Endothelial cell of umbilical vein (primary cell): ENCODE data around the gene UBAC1. TPM values are rescaled to one million over a fixed set of nuclear protein-coding genes. Genes with fewer than 3 reads are reported as not detected.

ENCODE experiments used
- BruUV-seq: library from RNA; stranded (reverse); fragments of 400-500 nt; replicated peaks from 2 replicates; lab custom pipeline; 2021; lab: Mats Ljungman, UMichigan
- CTCF ChIA-PET: fragments of 300-600, 350-600 bp; sonication (Branson Sonifier 250); formaldehyde crosslinking; loops from one replicate; lab custom pipeline; 2021; ENCODE audit warnings: antibody characterized with exemption, inconsistent platforms; lab: Charles Lee
- POLR2A ChIA-PET: fragments of 300-600, 350-600 bp; sonication (Branson Sonifier 250); formaldehyde crosslinking; loops from one replicate; lab custom pipeline; 2021; ENCODE audit warnings: antibody characterized with exemption, inconsistent platforms; lab: Charles Lee
- DNase-seq: peaks from one replicate; pipeline ENCODE4 v3.0.0-alpha.2; 2011; ENCODE audit warnings: low read depth, low spot score
- FAIRE-seq: peaks from 2 replicates; lab custom pipeline; 2011; peaks lifted over from hg19 to GRCh38; lab: Jason Lieb, UNC
- H2AFZ ChIP-seq: 2 replicates; pipeline ENCODE4 v1.6.0; 2012; ENCODE audit warnings: low read depth, low read length, control low read depth, inconsistent platforms
- H3K27ac ChIP-seq: 2 replicates; pipeline ENCODE4 v1.5.1; 2011; ENCODE audit warnings: low read depth, mild to moderate bottlenecking, control low read depth, low read length, moderate library complexity; ENCODE audit not compliant: insufficient read depth
- H3K27me3 ChIP-seq, 2 experiments: 2 replicates each; pipeline versions ENCODE4 v1.6.0 to v1.6.1; 2011; ENCODE audit warnings: low read length in 2 of 2, mixed read lengths in 1 of 2; ENCODE audit not compliant: control insufficient read depth in 2 of 2, insufficient read depth in 2 of 2
- H3K36me3 ChIP-seq, 2 experiments: 2 replicates in 1 of 2; 3 replicates in 1 of 2; pipeline ENCODE4 v1.5.1; 2011; ENCODE audit warnings: low read length in 2 of 2, mild to moderate bottlenecking in 1 of 2, moderate library complexity in 1 of 2; ENCODE audit not compliant: control insufficient read depth in 2 of 2, insufficient read depth in 2 of 2; ENCODE audit errors: extremely low read depth in 1 of 2
- H3K4me1 ChIP-seq: 3 replicates; pipeline ENCODE4 v1.5.1; 2011; ENCODE audit warnings: mild to moderate bottlenecking, low read length; ENCODE audit not compliant: control insufficient read depth, insufficient read depth; ENCODE audit errors: extremely low read depth
- H3K4me2 ChIP-seq: 2 replicates; pipeline ENCODE4 v1.6.1; 2011; ENCODE audit warnings: low read length, control low read depth, mixed read lengths; ENCODE audit not compliant: insufficient read depth
- H3K4me3 ChIP-seq, 3 experiments: fragments of 200-600 bp in 1 of 3; sonication (generic), shearing (Covaris generic) in 1 of 3; replicated peaks in 1 of 3; 2 replicates each; pipeline ENCODE4 v1.5.1; 2011 to 2016; ENCODE audit warnings: control low read depth in 3 of 3, low read length in 3 of 3, mild to moderate bottlenecking in 2 of 3, inconsistent platforms in 1 of 3, low read depth in 1 of 3, moderate library complexity in 1 of 3; ENCODE audit not compliant: insufficient read depth in 1 of 3
- H3K79me2 ChIP-seq: 2 replicates; pipeline ENCODE4 v1.6.0; 2012; ENCODE audit warnings: low read length, inconsistent platforms; ENCODE audit not compliant: control insufficient read depth, insufficient read depth
- H3K9ac ChIP-seq: replicated peaks from 2 replicates; pipeline ENCODE3; 2011; ENCODE audit warnings: low read length, control low read depth; ENCODE audit not compliant: insufficient read depth; ENCODE audit errors: extremely low read depth
- H3K9me1 ChIP-seq: replicated peaks from 3 replicates; pipeline ENCODE4 v1.6.0; 2011; ENCODE audit warnings: mild to moderate bottlenecking, low read length; ENCODE audit not compliant: control insufficient read depth, insufficient read depth; ENCODE audit errors: extremely low read depth
- H3K9me3 ChIP-seq: replicated peaks from 2 replicates; pipeline ENCODE4 v1.5.1; 2012; ENCODE audit warnings: low read length, inconsistent platforms; ENCODE audit not compliant: control insufficient read depth, insufficient read depth
- H4K20me1 ChIP-seq: replicated peaks from 2 replicates; pipeline ENCODE3; 2011; ENCODE audit warnings: mild to moderate bottlenecking, low read length; ENCODE audit not compliant: control insufficient read depth, insufficient read depth; ENCODE audit errors: extremely low read depth
- EZH2 ChIP-seq: IDR thresholded peaks from 2 replicates; pipeline ENCODE4 v1.6.1; 2012; ENCODE audit warnings: borderline replicate concordance, low read depth, mild to moderate bottlenecking, moderate library complexity, low read length, inconsistent platforms; ENCODE audit not compliant: severe bottlenecking
- FOS ChIP-seq: IDR thresholded peaks from 2 replicates; pipeline ENCODE4 v1.6.1; 2011; ENCODE audit warnings: mild to moderate bottlenecking, low read length, moderate library complexity, borderline replicate concordance; ENCODE audit not compliant: insufficient read depth
- GATA2 ChIP-seq: IDR thresholded peaks from 2 replicates; pipeline ENCODE4 v1.7.0; 2011; ENCODE audit warnings: low read depth, mild to moderate bottlenecking, moderate library complexity, mixed read lengths, low read length; ENCODE audit not compliant: insufficient read length, insufficient read depth
- JUN ChIP-seq: IDR thresholded peaks from 2 replicates; pipeline ENCODE4 v1.6.1; 2011; ENCODE audit warnings: borderline replicate concordance, low read depth; ENCODE audit not compliant: insufficient read length, insufficient read depth
- MYC ChIP-seq: IDR thresholded peaks from one replicate; pipeline ENCODE4 v1.6.1; 2011; ENCODE audit warnings: mild to moderate bottlenecking, low read depth, low read length
- POLR2A ChIP-seq: IDR thresholded peaks from 2 replicates; pipeline ENCODE4 v1.6.1; 2012; ENCODE audit warnings: low read depth, mild to moderate bottlenecking, control low read depth, low read length
- POLR2AphosphoS5 ChIP-seq: IDR thresholded peaks from 2 replicates; pipeline ENCODE4 v1.6.1; 2012; ENCODE audit warnings: low read depth, mild to moderate bottlenecking, control low read depth, low read length, moderate library complexity; ENCODE audit not compliant: insufficient read depth
- dilution Hi-C: fragments of 300-500 bp; cut with MboI; formaldehyde crosslinking; loops from one replicate; pipeline ENCODE4 v1.15.0; 2019; ENCODE audit warnings: low sequenced_read_pairs; ENCODE audit not compliant: extremely low pct_ligation_motif_present
- intact Hi-C: fragments of 100-400 bp; cut with micrococcal nuclease; formaldehyde crosslinking; loops from one replicate; pipeline ENCODE4 v1.10.0; 2022
- polyA plus RNA-seq, 4 experiments: library from polyadenylated mRNA; depleted of rRNA in 3 of 4; stranded (reverse) in 3 of 4; unstranded in 1 of 4; fragments of >200 nt; gene quantifications; 2 replicates each; pipeline versions ENCODE4 v1.2.1 to v1.2.3, GENCODE V29; 2011 to 2012; ENCODE audit warnings: missing spikeins in 1 of 4
- total RNA-seq: library from RNA; stranded (reverse); gene quantifications from 2 replicates; pipeline ENCODE4 v1.2.3, GENCODE V29; 2021
- TF ChIP-seq, protein P1 (sequence below), 2 donors: IDR thresholded peaks; 1 replicate in 1 of 2; 2 replicates in 1 of 2; pipeline ENCODE4 v1.5.1; 2011; ENCODE audit warnings: low read length in 2 of 2, mild to moderate bottlenecking in 2 of 2, moderate library complexity in 2 of 2, control low read depth in 1 of 2, inconsistent platforms in 1 of 2, low read depth in 1 of 2; ENCODE audit not compliant: insufficient read depth in 1 of 2; ENCODE audit errors: extremely low read depth in 1 of 2
- TF ChIP-seq, protein P2 (sequence below): IDR thresholded peaks from 2 replicates; pipeline ENCODE4 v1.6.1; 2011; ENCODE audit not compliant: insufficient read depth, insufficient read length

UBAC1 gene
- total and polyA plus RNA-seq, 2 donors (not counting 3 experiments of a cell fraction or from before 2014, with no cell fraction given), result 39.5 to 56.7 TPM

DNA sequence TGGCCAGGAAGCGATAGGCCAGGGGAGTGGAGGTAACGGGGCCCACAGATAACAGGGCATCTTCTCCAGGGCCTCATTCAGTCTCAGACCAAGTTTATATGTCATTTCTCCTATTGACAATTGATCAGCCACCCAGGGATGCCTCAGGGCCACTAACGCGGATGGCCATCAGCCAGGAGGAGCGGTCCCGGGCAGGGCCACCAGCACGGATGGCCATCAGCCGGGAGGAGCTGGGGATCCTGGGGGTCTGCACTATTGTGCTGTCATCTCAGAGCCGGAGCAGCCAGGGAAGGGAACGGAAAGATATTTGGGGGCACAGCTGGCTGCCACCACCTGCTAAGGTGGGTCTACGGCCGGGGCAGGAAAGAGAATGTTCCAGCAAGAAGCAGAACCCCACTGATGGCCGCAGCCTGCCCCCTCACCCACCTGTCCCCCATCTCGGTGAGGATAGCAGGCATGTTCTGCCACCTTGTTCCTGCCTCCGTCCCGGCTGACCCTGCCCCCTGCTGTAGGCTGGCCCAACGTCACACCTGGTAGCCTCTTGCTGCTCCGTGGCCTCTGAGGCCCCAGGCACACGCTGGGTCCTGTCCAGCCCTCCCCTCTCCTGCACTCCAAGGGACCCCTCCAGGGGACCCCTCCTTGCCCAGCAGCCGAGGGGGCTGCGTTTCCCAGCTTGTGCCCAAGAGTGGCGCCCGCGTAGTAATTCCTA lies 21.5 kb upstream of the UBAC1 start:
- Histone ChIP-seq H3K4me3 (no peak overlapping the region), H3K9me3 (no peaks in the 10 kb centered on the region), H3K27me3 (no peaks in the 10 kb centered on the region), H3K9me1 (no peaks in the 10 kb centered on the region), H3K9ac (no peak overlapping the region), H3K4me1 (peaks cover 4% of the 10 kb centered on the region), H4K20me1 (no peaks in the 10 kb centered on the region), H3K36me3 (no peaks in the 10 kb centered on the region), H3K27ac (no peak overlapping the region), H3K4me2 (no peak overlapping the region), H3K79me2 (no peaks in the 10 kb centered on the region), H2AFZ (no peak overlapping the region)
- no TSS peak for BruUV-seq
- dilution Hi-C loops (no loop called here), intact Hi-C loops (no loop called here)
- TF ChIP-seq, protein P1, sequence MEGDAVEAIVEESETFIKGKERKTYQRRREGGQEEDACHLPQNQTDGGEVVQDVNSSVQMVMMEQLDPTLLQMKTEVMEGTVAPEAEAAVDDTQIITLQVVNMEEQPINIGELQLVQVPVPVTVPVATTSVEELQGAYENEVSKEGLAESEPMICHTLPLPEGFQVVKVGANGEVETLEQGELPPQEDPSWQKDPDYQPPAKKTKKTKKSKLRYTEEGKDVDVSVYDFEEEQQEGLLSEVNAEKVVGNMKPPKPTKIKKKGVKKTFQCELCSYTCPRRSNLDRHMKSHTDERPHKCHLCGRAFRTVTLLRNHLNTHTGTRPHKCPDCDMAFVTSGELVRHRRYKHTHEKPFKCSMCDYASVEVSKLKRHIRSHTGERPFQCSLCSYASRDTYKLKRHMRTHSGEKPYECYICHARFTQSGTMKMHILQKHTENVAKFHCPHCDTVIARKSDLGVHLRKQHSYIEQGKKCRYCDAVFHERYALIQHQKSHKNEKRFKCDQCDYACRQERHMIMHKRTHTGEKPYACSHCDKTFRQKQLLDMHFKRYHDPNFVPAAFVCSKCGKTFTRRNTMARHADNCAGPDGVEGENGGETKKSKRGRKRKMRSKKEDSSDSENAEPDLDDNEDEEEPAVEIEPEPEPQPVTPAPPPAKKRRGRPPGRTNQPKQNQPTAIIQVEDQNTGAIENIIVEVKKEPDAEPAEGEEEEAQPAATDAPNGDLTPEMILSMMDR (IDR thresholded peaks at IDR 0.05; ENCODE audit: extremely low read depth in 1 of 2, insufficient read depth in 1 of 2, low read depth in 1 of 2, low read length in 2 of 2), result no peak
- TF ChIP-seq FOS, result no peak
- TF ChIP-seq, protein P2, sequence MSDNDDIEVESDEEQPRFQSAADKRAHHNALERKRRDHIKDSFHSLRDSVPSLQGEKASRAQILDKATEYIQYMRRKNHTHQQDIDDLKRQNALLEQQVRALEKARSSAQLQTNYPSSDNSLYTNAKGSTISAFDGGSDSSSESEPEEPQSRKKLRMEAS, result no peak
- no peak for TF ChIP-seq POLR2AphosphoS5
- no peak for TF ChIP-seq POLR2A
- no peak for TF ChIP-seq JUN
- no peak for TF ChIP-seq GATA2
- no peak for TF ChIP-seq EZH2
- no peak for TF ChIP-seq MYC
- FAIRE-seq (no peak), DNase-seq (no peak)
- ChIA-PET CTCF (interaction anchor here (0.8 to 1.9 kb wide), 3 partner anchors 15 to 140 kb away, joined by 4 to 6 read pairs (median 5); no protein-coding TSS in a partner anchor), POLR2A (no interaction called here)
